Measurements from ENCODE around the gene BPTF. TPM values are rescaled to one million over a fixed set of nuclear protein-coding genes. Genes with fewer than 3 reads are reported as not detected.

The BPTF gene
- total and polyA plus RNA-seq, 2 of the 13 experiments (the other 11 are each of a cell fraction or from before 2014, with no cell fraction given): 43.5 to 66.1 TPM

GRCh38 chr17:67884741-67885140, 59.4 kb downstream of the BPTF start:
- no peak overlapping the region for H3K9ac ChIP-seq (ENCODE audit: insufficient read depth, low read depth, low read length)
- POLR2A ChIA-PET: no interaction called here
- in situ Hi-C loops (cut with HindIII; ENCODE audit: extremely low pct_ligation_motif_present, low pct_unique_long_range_greater_than_20kb) (no loop called here), intact Hi-C loops (cut with micrococcal nuclease; ENCODE audit: unreplicated experiment) (no loop called here)
- H3K4me1 ChIP-seq (ENCODE audit: insufficient read depth, low read length): 0 out of 2 replicates have a peak, but pooled peaks cover 7% of the 10 kb centered on the region
- H3K9me3 ChIP-seq (ENCODE audit: low read length): no peaks in the 10 kb centered on the region
- CTCF ChIA-PET (ENCODE audit: low intra/inter-chr PET ratio, low total read pairs): no interaction called here
- H3K4me2 ChIP-seq (ENCODE audit: low read depth, low read length): no peak overlapping the region
- no peak overlapping the region for H2AFZ ChIP-seq (ENCODE audit: low read length)
- FAIRE-seq (no peak), DNase-seq (ENCODE audit: low spot score) (no peak), ATAC-seq (no peak)
- H3K4me3 ChIP-seq (replicated peaks in 1 of 3; ENCODE audit: insufficient read depth in 1 of 3, low read depth in 2 of 3, low read length in 3 of 3): no peak overlapping the region
- TF ChIP-seq ATF7-NPFF (CRISPR knock-in tag; IDR thresholded peaks at IDR 0.05; ENCODE audit: low read depth) (no peak), SETDB1 (CRISPR knock-in tag; IDR thresholded peaks at IDR 0.05; ENCODE audit: borderline replicate concordance) (no peak)
- WGBS (ENCODE audit: low lambda C conversion rate): 82% methylated on average over 1 of the region's 1 CpG
- peaks cover 20 to 46% of the 10 kb centered on the region in 2 experiments for H3K36me3 ChIP-seq (replicated peaks in 1 of 2; ENCODE audit: control insufficient read depth in 1 of 2, insufficient read depth in 2 of 2, low read length in 2 of 2)
- BruUV-seq (replicated peaks): no TSS peak
- no peaks in the 10 kb centered on the region for H3K79me2 ChIP-seq (ENCODE audit: insufficient read depth, low read length)
- H4K20me1 ChIP-seq (ENCODE audit: insufficient read depth, low read length): no peaks in the 10 kb centered on the region
- H3K27ac ChIP-seq (ENCODE audit: extremely low read length, insufficient read depth, low read length): no peak overlapping the region
- no peaks in the 10 kb centered on the region for H3K27me3 ChIP-seq (ENCODE audit: control insufficient read depth in 1 of 2, insufficient read depth in 2 of 2, low read length in 2 of 2)

GRCh38 chr17:67891481-67892119, 66.3 kb downstream of the BPTF start:
- 93% methylated on average over 6 of the region's 6 CpGs for WGBS (ENCODE audit: low lambda C conversion rate)
- DNase-seq (ENCODE audit: low spot score): no peak
- peak; percentile 30; the same call in 1 of the 2 replicates for TF ChIP-seq CEBPB (IDR thresholded peaks at IDR 0.05; ENCODE audit: borderline replicate concordance, low read depth, low read length)
- TF ChIP-seq CTCF (CRISPR knock-in tag; IDR thresholded peaks at IDR 0.05): 0 out of 2 replicates have a peak, but pooled peaks have one; percentile 24
- no peak for TF ChIP-seq SAFB2 (CRISPR knock-in tag; IDR thresholded peaks at IDR 0.05; ENCODE audit: borderline replicate concordance, low read depth)
- TF ChIP-seq ZNF678 (CRISPR knock-in tag; IDR thresholded peaks at IDR 0.05): no peak
- Histone ChIP-seq H3K4me1 (ENCODE audit: insufficient read depth, low read length) (peaks cover 10% of the 10 kb centered on the region), H3K9ac (ENCODE audit: insufficient read depth, low read depth, low read length) (no peak overlapping the region), H3K9me3 (ENCODE audit: low read length) (no peaks in the 10 kb centered on the region), H3K36me3 (replicated peaks in 1 of 2; ENCODE audit: control insufficient read depth in 1 of 2, insufficient read depth in 2 of 2, low read length in 2 of 2) (peaks cover 30 to 65% of the 10 kb centered on the region in 2 experiments), H3K27me3 (ENCODE audit: control insufficient read depth in 1 of 2, insufficient read depth in 2 of 2, low read length in 2 of 2) (no peaks in the 10 kb centered on the region), H2AFZ (ENCODE audit: low read length) (no peak overlapping the region), H3K79me2 (ENCODE audit: insufficient read depth, low read length) (no peaks in the 10 kb centered on the region), H4K20me1 (ENCODE audit: insufficient read depth, low read length) (no peaks in the 10 kb centered on the region), H3K27ac (ENCODE audit: extremely low read length, insufficient read depth, low read length) (no peak overlapping the region), H3K4me2 (ENCODE audit: low read depth, low read length) (no peak overlapping the region), H3K4me3 (replicated peaks in 1 of 3; ENCODE audit: insufficient read depth in 1 of 3, low read depth in 2 of 3, low read length in 3 of 3) (no peak overlapping the region)
- no peak for FAIRE-seq
- ATAC-seq: no peak
- in situ Hi-C loops (cut with HindIII; ENCODE audit: extremely low pct_ligation_motif_present, low pct_unique_long_range_greater_than_20kb): no loop called here
- BruUV-seq (replicated peaks): no TSS peak
- ChIA-PET CTCF (ENCODE audit: low intra/inter-chr PET ratio, low total read pairs) (no interaction called here), POLR2A (no interaction called here)
- intact Hi-C loops (cut with micrococcal nuclease; ENCODE audit: unreplicated experiment): no loop called here

All from HepG2 (cell line).